HG02678 (cell line): ENCODE data around the gene MCM9.

Experiments
- ATAC-seq: cut with Tn5 transposase; IDR thresholded peaks from one replicate; pipeline ENCODE4 v1.9.1; 2021; ENCODE audit warnings: mild to moderate bottlenecking, moderate library complexity; ENCODE audit not compliant: unreplicated experiment

The MCM9 gene

DNA sequence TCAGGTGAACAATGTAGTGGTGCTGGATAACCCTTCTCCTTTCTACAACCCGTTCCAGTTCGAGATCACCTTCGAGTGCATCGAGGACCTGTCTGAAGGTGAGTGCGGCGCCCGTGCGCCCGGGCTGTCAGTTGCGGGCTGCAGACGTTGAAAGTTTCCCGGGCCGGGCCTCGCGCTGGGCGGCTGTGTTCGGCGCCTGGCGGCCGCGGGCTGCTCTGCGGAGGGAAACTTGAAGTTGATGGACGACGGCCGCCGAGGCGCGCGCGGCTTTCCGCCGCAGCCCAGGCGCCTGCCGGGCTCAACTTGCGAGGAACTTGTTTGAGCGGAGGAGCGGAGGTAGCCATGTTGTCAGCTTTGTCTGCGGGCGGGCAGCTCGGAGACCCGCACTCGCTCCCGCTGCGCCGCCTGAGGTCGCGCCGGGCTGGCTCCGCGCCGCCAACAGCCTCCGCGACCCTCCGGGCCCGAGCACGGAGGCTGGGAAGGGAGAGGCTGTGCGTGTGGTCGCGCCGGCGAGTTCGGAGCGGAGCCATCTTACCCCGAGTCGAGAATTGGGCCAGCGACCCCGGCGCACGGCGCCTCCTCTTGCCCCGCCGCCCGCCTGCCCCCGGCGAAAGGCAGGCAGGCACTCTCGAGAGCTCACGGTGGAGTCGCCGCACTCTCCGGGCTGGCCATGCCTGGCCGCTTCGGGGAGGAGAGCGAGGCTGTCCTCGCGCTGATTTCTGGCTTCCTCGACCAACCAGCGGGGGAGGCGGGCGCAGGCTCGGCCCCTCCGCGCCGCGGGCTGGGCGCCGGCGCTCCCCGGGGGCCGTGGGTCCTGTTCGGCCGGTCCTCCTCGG lies 40.3 kb downstream of the MCM9 start:
- peak; percentile 39 for ATAC-seq

DNA sequence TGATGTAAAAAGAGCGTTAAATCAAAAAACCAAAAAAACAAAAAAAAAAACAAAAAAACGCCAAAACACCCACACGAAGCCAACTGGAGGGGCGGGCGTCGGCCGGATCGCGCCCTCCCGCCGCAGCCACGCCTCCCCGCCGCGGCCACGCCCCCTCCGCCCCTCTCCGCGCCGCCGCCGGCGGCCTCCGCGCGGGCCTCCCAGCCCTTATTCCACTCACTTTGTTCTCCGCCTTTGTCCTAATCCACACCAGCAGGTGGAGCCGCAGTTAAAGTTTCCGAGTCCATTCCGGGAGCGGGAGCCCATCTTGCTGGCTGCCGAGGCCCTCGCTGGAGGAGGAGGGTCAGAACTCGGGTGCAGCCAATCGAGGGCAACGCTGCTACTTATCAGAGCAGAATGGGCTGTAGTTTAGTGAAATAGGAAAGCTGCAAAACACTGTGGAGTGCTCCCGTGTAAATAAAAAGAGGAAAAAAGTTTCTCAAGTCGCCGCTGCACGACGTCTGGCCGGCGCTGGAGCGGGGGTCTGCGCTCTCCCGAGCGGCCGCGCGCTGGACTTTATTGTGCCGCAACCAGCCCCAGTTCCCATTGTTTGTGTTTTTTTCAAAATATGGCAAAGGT lies 41.0 kb downstream of the MCM9 start, which contains the start of gene ASF1A:
Gene ASF1A (plus strand): TSS at position 346 of the 618 bp plus-strand sequence. CDS start 262 bp downstream, at position 608.
- peak; percentile 71 for ATAC-seq

DNA sequence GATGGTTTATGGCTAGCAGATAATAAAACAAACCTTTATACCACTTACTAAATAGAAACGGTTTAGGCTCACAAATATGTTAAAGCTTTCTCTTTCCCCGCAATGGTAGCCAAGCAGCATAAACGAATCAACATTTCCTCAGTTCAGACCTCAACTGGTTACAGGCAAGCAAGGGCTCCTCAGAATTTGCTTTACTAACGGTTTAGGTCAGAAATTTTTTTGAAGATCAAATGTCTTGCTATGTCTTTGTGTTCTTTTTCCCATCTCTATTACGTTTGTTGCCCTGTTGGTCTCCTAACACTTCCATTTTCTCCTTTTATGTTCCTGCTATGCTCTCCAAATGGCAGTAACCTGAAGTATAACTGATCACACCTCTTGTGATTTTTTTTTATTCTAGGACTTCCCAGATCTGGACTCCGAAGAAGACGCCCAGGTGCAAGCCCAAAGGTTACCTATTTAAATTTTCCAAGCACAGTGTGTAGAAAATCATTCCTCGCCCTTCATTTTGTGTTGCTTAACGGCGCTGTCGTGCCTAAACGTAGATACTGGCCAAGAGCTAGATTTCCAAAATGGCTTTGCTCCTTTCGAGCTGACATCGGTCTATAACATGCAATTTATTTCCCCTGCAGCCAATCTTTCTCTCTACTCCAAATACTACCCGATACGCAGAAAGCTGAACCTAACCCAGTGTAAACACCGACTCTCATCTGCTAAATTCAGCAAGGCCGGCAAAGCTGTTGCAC lies 41.7 kb downstream of the MCM9 start:
- peak; percentile 11 for ATAC-seq

- no peak for ATAC-seq
Measured at GRCh38 chr6:118892355-118892991, 42.5 kb downstream of the MCM9 start.

DNA sequence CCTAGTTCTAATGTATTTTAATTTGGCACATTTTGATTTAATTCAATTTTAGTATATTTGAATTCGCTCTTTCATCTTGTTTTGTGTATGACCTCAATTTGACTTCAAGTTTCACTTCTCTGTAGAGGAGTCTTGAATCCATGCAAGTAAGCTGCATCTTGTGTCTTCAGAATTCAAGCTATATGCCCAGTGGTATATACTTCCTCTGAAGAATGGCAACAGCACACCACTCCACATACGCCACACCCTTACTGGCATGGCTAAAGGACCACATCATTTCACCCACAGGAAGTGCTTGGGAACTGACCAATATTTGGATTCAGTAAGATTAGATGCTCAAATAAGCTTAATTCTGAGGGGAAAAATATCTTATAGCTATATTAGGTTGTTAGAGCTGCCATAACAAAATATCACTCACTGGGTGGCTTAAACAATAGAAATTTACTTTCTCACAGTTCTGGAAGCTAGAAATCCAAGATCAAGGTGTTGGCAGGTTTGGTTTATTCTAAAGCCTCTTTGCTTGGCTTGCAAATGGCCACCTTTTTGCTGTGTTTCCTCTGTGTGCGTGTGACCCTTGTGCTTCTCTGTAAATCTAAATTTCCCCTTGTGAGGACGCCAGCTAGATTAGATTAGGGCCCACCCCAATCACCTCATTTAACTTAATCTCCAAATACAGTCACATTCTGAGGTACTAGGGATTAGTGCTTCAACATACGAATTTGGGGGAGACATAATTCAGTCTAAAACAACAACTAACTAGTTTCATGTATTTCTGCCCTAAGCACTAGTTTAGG lies 43.8 kb downstream of the MCM9 start:
- ATAC-seq, result peak; percentile 21

DNA sequence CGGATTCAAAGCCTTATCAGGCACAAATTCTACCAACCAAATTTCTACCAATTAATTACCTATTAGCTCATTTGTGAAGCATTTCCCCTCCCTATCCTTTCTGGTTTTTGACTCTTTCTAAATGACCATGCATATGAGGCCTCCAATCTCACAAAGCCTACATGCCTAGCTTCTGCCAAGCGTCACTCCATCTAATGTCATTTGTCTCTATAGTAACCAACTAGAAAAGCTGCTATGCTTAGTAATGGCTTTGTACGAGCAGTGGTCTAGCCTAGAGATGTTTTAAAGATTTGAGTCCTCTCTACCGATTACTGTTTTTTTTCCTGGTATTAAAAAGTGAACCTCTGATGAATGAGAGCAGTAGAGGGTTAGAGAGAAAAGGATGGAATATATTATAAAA lies 45.8 kb downstream of the MCM9 start:
- no peak for ATAC-seq

- no peak for ATAC-seq
Measured at GRCh38 chr6:118886641-118887040, 48.3 kb downstream of the MCM9 start.

- ATAC-seq, result no peak
Measured at GRCh38 chr6:118882314-118882905, 52.5 kb downstream of the MCM9 start.

DNA sequence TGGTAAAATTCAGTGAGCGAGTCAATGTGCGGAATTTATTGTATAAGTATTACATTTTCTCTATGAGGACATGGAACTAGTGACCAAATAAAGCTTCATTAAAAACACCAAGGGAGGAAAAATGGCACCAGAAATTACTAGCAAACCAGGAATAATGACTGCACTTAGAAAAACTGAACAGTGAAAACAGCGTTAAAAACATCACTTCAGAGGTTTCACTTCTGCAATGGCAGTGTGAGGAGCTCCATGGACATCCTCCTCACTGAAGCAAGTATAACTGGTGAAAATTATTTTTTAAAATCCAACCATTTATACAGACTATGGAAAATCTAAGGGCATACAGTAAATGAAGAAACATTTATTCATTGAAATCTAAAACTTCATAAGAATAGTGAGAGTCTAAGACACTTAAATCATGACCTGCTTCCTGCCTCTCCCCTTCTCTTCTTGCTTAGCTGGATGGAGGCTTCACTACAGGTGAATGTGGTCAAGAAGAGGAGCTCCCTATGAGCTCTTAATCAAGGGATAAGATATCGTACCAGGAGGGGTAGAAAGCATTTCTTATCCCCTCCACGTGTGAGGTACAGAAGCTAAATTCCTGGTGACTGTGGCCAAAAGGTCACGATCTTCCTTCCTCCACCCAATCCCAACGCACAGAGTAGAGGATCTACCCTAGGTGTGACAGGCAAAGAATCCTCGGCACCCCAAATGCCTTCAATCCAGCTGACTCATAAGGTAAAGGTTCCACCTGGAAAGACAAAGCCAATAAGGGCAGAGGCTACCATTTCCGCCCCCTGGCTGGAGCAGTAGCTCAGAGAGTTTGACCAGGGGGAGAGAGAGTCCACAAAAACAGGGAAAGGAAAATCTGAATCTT lies 53.3 kb downstream of the MCM9 start:
- ATAC-seq, result peak; percentile 85

- no peak for ATAC-seq
Measured at GRCh38 chr6:118877806-118878205, 57.2 kb downstream of the MCM9 start.

DNA sequence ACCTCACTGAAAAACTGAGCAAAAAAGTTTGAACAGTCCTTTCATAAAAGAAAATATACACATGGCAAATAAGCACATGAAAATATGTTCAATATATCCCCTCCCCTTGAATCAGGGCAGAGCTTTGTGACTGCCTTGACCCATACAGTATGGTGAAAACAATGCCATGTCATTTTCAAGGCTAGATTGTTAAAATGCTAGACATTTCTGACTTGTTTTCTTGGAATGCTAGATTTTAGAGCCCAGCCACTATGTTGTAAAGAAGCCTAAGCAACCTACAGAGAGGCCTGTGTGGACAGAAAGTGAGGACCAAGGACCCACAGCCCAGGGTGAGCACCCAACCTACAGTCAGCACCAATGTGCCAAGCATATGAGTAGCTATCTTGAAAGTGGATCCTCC lies 58.1 kb downstream of the MCM9 start:
- ATAC-seq, result no peak

DNA sequence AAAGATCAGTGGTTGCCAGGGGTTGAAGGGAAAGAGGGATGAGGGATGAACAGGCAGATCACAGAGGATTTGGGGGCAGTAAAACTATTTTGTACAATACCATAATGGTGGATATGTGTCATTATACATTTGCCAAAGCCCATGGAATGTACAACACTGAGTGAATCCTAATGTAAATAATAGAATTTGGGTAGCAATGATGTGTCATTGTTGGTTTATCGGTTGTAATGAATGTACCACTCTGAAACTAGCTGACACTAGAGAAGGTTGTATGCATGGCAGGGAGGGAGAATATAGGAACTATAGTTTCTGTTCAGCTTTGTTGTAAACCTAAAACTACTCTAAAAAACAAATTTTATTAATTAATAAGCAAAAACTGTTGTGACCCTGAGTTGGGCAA lies 58.8 kb downstream of the MCM9 start:
- no peak for ATAC-seq

- ATAC-seq, result no peak
Measured at GRCh38 chr6:118875672-118876071, 59.3 kb downstream of the MCM9 start.

DNA sequence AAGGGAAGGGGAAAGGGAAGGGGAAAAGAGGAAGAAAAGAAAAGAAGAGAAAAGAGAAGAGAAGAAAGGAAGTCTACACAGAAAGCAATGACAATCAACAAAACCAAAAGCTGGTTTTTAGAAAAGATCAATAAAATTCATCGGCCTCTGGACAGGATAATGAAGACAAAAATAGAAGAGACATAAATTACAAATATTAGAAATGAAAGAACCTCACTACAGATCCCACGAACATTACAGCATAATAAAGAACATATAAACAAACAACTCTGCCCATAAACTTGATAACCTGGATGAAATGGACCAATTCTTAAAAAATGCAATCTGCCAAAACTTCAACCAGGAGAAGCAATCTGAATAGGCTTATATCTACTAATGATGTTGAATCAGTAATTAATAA lies 61.7 kb downstream of the MCM9 start:
- ATAC-seq, result no peak

DNA sequence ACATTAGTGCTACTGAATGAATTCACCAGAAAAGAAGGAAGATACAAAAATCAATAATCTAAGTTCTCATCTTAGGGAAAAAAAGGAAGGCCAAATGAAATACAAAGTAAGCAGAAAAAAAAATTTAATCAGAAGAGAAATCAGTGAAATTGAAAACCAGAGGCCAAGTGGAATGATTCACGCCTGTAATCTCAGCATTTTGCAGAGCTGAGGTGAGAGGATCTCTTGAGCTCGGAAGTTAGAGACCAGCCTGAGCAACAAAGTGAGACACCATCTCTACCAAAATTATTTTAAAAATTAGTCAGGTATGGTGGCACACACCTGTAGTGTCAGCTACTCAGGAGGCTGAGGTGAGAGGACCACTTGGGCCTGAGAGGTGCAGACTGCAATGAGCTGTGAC lies 62.2 kb downstream of the MCM9 start:
- ATAC-seq, result no peak

GRCh38 chr6:118872318-118872717 lies 62.6 kb downstream of the MCM9 start:
- ATAC-seq, result no peak

DNA sequence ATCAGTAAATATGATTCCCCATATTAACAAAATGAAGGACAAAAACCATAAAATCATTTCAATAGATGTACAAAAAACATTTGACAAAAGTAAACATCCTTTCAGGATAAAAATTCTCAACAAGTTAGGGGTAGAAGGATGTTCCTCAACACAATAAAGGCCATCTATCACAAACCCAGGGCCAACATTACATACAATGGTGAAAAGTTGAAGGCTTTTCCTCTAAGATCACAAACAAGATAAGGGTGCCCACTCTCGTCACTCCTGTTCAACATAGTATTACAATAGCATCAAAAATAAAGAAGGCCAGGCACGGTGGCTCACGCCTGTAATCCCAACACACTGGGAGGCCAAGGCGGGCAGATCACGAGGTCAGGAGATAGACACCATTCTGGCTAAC lies 63.6 kb downstream of the MCM9 start:
- no peak for ATAC-seq

DNA sequence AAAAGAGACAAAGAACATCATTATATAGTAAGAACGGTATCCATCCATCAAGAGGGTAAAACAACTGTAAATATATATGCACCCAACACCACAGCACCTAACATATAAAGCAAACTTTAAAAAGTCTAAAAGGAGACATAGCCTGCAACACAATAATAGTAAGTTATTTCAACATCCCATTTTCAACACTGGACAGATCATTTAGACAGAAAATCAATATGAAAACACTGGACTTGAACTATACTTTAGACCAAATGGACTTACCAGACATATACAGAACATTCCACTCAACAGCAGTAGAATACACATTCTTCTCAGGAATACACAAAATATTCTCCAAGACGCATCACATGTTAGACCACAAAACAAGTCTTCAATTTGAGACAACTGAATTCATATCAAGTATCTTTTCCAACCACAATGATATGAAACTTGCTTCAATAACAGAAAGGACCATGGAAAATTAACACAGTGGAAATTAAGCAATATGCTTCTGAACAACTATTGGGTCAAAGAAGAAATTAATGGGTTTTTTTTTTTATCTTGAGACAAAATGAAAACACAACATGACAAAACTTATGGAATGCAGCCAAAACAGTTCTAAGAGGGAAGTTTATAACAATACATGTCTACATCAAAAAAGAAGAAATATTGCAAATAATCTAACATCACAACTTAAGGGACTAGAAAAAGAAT lies 64.9 kb downstream of the MCM9 start:
- ATAC-seq, result no peak
